HG03432 (cell line): ENCODE measurements around the gene PPT2.

Source experiments
- ATAC-seq: cut with Tn5 transposase; IDR thresholded peaks from one replicate; pipeline ENCODE4 v1.9.1; 2021; ENCODE audit warnings: mild to moderate bottlenecking, moderate library complexity; ENCODE audit not compliant: unreplicated experiment

PPT2 gene

GRCh38 chr6:32151181-32151862 is 2.6 kb upstream of the PPT2 start:
- ATAC-seq = no peak

GRCh38 chr6:32151863-32152768 is 1.8 kb upstream of the PPT2 start, which contains the start of gene PRRT1:
TSS of gene PRRT1 (minus strand) at chr6:32151939. CDS start at chr6:32151827, 112 bp downstream.
- ATAC-seq = no peak

GRCh38 chr6:32152769-32153563 is 975 bp upstream of the PPT2 start:
- no peak for ATAC-seq

- ATAC-seq = peak; percentile 76
Measured at GRCh38 chr6:32154514-32155161, 697 bp downstream of the PPT2 start.

GRCh38 chr6:32156891-32157290 is 3.0 kb downstream of the PPT2 start:
- no peak for ATAC-seq

GRCh38 chr6:32158052-32158451 is 4.1 kb downstream of the PPT2 start:
- no peak for ATAC-seq

GRCh38 chr6:32163559-32164258 is 9.8 kb downstream of the PPT2 start:
- ATAC-seq = no peak

- ATAC-seq = no peak
Measured at GRCh38 chr6:32164295-32164694, 10.4 kb downstream of the PPT2 start, which contains the start of gene EGFL8. TSS of gene EGFL8 (plus strand) at chr6:32164595. CDS start at chr6:32166166, 1,571 bp downstream.

- ATAC-seq = no peak
Measured at GRCh38 chr6:32166411-32167061, 12.6 kb downstream of the PPT2 start.

- no peak for ATAC-seq
Measured at GRCh38 chr6:32167154-32167760, 13.3 kb downstream of the PPT2 start.

GRCh38 chr6:32167761-32168262 is 13.9 kb downstream of the PPT2 start:
- no peak for ATAC-seq

- no peak for ATAC-seq
Measured at GRCh38 chr6:32168350-32168749, 14.4 kb downstream of the PPT2 start.

GRCh38 chr6:32168807-32169591 is 15.1 kb downstream of the PPT2 start:
- ATAC-seq = no peak

- ATAC-seq = no peak
Measured at GRCh38 chr6:32170294-32170693, 16.4 kb downstream of the PPT2 start.

GRCh38 chr6:32171234-32171633 is 17.3 kb downstream of the PPT2 start:
- ATAC-seq = no peak

GRCh38 chr6:32173051-32173727 is 19.2 kb downstream of the PPT2 start:
- ATAC-seq = no peak

GRCh38 chr6:32174416-32174815 is 20.5 kb downstream of the PPT2 start:
- ATAC-seq = no peak

GRCh38 chr6:32175322-32175710 is 21.4 kb downstream of the PPT2 start:
- no peak for ATAC-seq
